Stomach (tissue), 9 donors: ENCODE results near the gene PLD4. TPM values are rescaled to one million over a fixed set of nuclear protein-coding genes. Genes with fewer than 3 reads are reported as not detected.

ENCODE experiments used
- DNase-seq, 2 donors: peaks; one replicate each; pipeline versions ENCODE4 v3.0.0 to v3.0.0-alpha.2; 2013 to 2019
- H3K27ac ChIP-seq, 5 donors: fragments of 200-600 bp in 4 of 5; sonication (generic) in 4 of 5; one replicate each; pipeline ENCODE4 v1.5.1; 2013 to 2019; ENCODE audit warnings: mild to moderate bottlenecking in 1 of 5, moderate library complexity in 1 of 5
- H3K27me3 ChIP-seq, 3 donors: fragments of 200-600 bp; sonication (generic); one replicate each; pipeline ENCODE4 v1.5.1; 2017 to 2019; ENCODE audit warnings: mixed run types in 1 of 3
- H3K36me3 ChIP-seq, 4 donors: fragments of 200-600 bp; sonication (generic); 1 replicate in 3 of 4; 2 replicates in 1 of 4; pipeline ENCODE4 v1.5.1; 2016 to 2019
- H3K4me1 ChIP-seq, 4 donors: fragments of 200-600 bp; sonication (generic); one replicate each; pipeline ENCODE4 v1.5.1; 2016 to 2019
- H3K4me3 ChIP-seq, 4 donors: fragments of 200-600 bp; sonication (generic) in 3 of 4; one replicate each; pipeline ENCODE4 v1.5.1; 2016 to 2019; ENCODE audit warnings: mild to moderate bottlenecking in 1 of 4
- H3K9me3 ChIP-seq, 4 donors: fragments of 200-600 bp; sonication (generic); one replicate each; pipeline ENCODE4 v1.5.1; 2016 to 2019
- EP300 ChIP-seq: sonication (generic); formaldehyde crosslinking; IDR thresholded peaks from one replicate; pipeline ENCODE4 v1.6.1; 2017; ENCODE audit warnings: antibody characterized with exemption
- POLR2A ChIP-seq, 4 donors: fragments of 450-650 bp; IDR thresholded peaks; one replicate each; pipeline ENCODE4 v1.6.1; 2016; ENCODE audit warnings: antibody characterized with exemption in 4 of 4, control low read depth in 2 of 4, mild to moderate bottlenecking in 1 of 4, moderate library complexity in 1 of 4
- POLR2AphosphoS5 ChIP-seq, 3 donors: sonication (generic); formaldehyde crosslinking; IDR thresholded peaks; one replicate each; pipeline ENCODE4 v1.6.1; 2016; ENCODE audit warnings: antibody characterized with exemption in 3 of 3
- WGBS, 5 donors: extraction: QIAGEN DNeasy Blood & Tissue Kit in 3 of 5; methylation state at CpG; one replicate each; pipeline versions ENCODE4 v1.1.5 to v1.1.7; 2013 to 2018; 5-methylcytosine and 5-hydroxymethylcytosine counted together
- intact Hi-C: fragments of 100-400 bp; cut with DNase I; formaldehyde crosslinking; loops from one replicate; pipeline ENCODE4 v1.15.1; 2023; ENCODE audit warnings: low total_unique reads
- polyA plus RNA-seq, 3 donors: library from polyadenylated mRNA; stranded (reverse); fragments of 200-250 nt; gene quantifications; one replicate each; pipeline ENCODE4 v1.2.3, GENCODE V29; 2013
- total RNA-seq, 5 donors: library from RNA; depleted of rRNA; stranded (reverse); fragments of >200 nt; gene quantifications; one replicate each; pipeline versions ENCODE4 v1.1.0 to v1.2.3, GENCODE V29; 2014 to 2016
- TF ChIP-seq, protein P1 (sequence below), 7 experiments: fragments of 450-650 bp in 4 of 7; fragments of 200-600 bp in 3 of 7; sonication (generic) in 3 of 7; IDR thresholded peaks; one replicate each; pipeline ENCODE4 v1.5.1; 2016 to 2019; ENCODE audit warnings: antibody characterized with exemption in 7 of 7, control low read depth in 2 of 7, mild to moderate bottlenecking in 1 of 7
- donor health status: healthy with polysubstance abuse.
- donor health status: Bipolar disorder and iron deficiency.
- donor health status: healthy.

Gene PLD4
- total and polyA plus RNA-seq, 8 donors = 0.14 to 2.6 (median 1.2) TPM; not detected in 4

DNA sequence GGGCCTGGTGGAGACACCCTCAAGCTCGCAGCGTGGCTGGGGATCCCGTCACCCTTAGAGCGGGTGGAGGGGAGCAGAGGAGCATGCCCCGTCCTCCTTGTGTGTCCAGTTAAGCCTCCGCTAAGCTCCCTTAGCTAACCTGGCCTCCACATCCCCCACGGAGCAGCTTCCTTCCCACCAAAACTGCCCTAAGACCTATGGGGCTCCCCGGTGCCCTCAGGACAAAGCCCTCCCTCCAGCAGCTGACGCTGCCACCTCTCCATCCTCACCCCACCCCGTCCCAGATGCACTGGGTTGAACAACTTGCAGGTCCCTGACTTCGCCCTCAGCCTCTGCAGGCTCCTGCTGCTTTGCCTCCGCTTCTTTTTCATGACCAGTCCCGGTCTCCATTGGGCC lies 49.5 kb downstream of the PLD4 start:
- WGBS, 5 donors = 49 to 60% (median 57%) methylated on average over 13 of the region's 13 CpGs
- intact Hi-C loops = no loop called here
- no peaks in the 10 kb centered on the region for H3K9me3 ChIP-seq
- H3K27me3 ChIP-seq = peaks cover 0 to 31% (median 21%) of the 10 kb centered on the region in 3 donors
- peak overlapping the region; percentile 10 to 94 (median 90) for H3K27ac ChIP-seq
- DNase-seq = no peak
- peak overlapping the region; percentile 6 to 24 (median 10) for H3K4me3 ChIP-seq
- TF ChIP-seq EP300 (no peak), POLR2A (IDR thresholded peaks at IDR 0.05) (no peak), POLR2AphosphoS5 (IDR thresholded peaks at IDR 0.05) (no peak)
- TF ChIP-seq, protein P1, sequence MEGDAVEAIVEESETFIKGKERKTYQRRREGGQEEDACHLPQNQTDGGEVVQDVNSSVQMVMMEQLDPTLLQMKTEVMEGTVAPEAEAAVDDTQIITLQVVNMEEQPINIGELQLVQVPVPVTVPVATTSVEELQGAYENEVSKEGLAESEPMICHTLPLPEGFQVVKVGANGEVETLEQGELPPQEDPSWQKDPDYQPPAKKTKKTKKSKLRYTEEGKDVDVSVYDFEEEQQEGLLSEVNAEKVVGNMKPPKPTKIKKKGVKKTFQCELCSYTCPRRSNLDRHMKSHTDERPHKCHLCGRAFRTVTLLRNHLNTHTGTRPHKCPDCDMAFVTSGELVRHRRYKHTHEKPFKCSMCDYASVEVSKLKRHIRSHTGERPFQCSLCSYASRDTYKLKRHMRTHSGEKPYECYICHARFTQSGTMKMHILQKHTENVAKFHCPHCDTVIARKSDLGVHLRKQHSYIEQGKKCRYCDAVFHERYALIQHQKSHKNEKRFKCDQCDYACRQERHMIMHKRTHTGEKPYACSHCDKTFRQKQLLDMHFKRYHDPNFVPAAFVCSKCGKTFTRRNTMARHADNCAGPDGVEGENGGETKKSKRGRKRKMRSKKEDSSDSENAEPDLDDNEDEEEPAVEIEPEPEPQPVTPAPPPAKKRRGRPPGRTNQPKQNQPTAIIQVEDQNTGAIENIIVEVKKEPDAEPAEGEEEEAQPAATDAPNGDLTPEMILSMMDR (IDR thresholded peaks at IDR 0.05) = no peak
- no peaks in the 10 kb centered on the region for H3K36me3 ChIP-seq
- peaks cover 73 to 99% (median 93%) of the 10 kb centered on the region in 4 donors for H3K4me1 ChIP-seq

DNA sequence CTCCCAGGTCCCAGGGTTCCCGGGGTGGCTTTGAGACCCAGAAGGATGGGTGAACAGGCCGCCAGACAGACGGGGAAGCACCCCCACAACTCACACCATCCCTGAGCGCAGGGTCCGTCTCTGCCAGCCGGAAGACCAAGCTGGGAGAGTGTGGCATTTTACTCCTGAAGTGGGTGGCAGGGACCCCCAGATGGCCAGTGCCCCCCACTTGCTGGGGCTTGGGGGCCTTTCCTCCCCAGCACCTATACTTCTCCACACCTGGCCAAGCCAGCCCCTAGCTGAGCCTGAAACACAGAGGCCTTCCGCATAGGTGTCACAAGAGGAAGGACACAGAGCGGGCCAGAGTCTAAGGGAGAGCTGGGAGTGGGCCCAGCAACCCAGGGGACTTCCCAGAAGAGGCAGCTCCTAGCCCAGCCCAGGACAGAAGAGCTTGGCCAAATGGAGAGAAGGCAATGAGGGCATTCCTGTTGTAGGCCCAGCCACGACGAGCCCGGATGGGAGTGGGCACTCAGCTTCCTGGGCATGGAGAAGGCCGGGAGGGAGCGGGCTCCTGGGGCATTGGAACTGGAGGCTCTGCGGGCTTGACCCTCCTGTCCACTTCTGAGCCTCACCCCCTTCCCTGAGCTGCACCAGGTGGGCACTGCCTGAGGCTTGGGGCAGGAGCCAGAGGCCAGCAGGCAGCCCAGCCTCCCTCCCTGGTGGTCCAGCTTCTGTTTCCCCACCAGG lies 50.1 kb downstream of the PLD4 start:
- Histone ChIP-seq H3K4me3 (no peak overlapping the region), H3K27me3 (peaks cover 0 to 31% (median 21%) of the 10 kb centered on the region in 3 donors), H3K4me1 (peaks cover 72 to 99% (median 91%) of the 10 kb centered on the region in 4 donors), H3K9me3 (no peaks in the 10 kb centered on the region), H3K27ac (peak overlapping the region in 4 of 5 donors; percentile 89 to 94 (median 90)), H3K36me3 (no peaks in the 10 kb centered on the region)
- intact Hi-C loops = loop anchor here (5.0 kb wide), 2 partner anchors 47 to 67 kb away; partner anchors contain the start of gene CDCA4
- TF ChIP-seq POLR2A (IDR thresholded peaks at IDR 0.05) (no peak), POLR2AphosphoS5 (IDR thresholded peaks at IDR 0.05) (no peak), EP300 (no peak)
- TF ChIP-seq, protein P1 (IDR thresholded peaks at IDR 0.05) = no peak
- 87 to 97% (median 92%) methylated on average over 11 to 14 of the region's 14 CpGs for WGBS, 5 donors
- DNase-seq = no peak

DNA sequence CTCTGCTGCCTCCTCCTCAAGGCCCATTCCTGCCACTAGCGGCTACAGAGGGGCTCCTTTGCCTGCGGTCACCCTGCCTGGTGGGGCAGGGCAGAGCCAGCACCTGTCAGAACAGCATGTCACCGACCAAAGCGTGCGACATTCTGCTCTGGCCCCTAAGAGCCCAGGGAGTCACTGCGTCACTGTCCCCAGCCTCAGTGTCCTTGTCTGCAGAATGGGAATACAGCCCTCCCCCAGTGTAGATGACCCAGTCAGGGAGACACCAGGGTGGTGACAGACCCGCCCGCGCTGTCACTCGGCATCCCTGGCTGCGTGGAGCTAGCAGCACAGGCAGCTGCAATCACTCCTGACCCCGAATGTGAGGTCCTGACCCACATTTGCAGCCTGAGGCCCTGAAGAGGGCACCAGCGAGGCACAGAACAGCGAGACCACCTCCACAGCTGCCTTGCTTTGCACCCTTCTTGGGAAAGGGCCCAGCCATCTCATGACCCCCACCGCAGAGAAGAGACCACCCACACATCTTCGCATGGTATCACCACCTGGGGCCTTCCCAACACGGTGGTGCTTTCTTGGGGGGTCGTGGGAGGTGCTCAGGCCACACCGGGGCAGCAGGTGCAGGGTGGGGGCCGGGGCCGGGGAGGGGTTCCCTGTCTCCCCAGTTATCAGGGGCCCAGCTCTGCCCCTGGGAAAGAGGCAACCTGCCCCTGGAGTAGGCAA lies 51.0 kb downstream of the PLD4 start:
- Histone ChIP-seq H3K9me3 (no peaks in the 10 kb centered on the region), H3K4me1 (peaks cover 76 to 99% (median 90%) of the 10 kb centered on the region in 4 donors), H3K4me3 (no peak overlapping the region), H3K36me3 (no peaks in the 10 kb centered on the region), H3K27ac (peak overlapping the region in 2 of 5 donors; percentile 90 to 94), H3K27me3 (peaks cover 0 to 31% (median 21%) of the 10 kb centered on the region in 3 donors)
- WGBS, 5 donors = 53 to 77% (median 57%) methylated on average over 10 to 21 of the region's 21 CpGs
- peak in 1 of 2 donors; percentile 38 for DNase-seq
- TF ChIP-seq, protein P1 (IDR thresholded peaks at IDR 0.05) = no peak
- TF ChIP-seq POLR2AphosphoS5 (IDR thresholded peaks at IDR 0.05) = no peak
- no peak for TF ChIP-seq POLR2A (IDR thresholded peaks at IDR 0.05)
- intact Hi-C loops = loop anchor here (5.0 kb wide), 2 partner anchors 47 to 67 kb away; partner anchors contain the start of gene CDCA4
